PC-3 (cell line): ENCODE data around the gene CHEK1. TPM values are rescaled to one million over a fixed set of nuclear protein-coding genes. Genes with fewer than 3 reads are reported as not detected.

Experiments used
- ATAC-seq: fragments of 200-7000 bp; cut with Tn5 transposase; 2 replicates; pipeline ENCODE4 v1.9.1; 2020; ENCODE audit warnings: mild to moderate bottlenecking, moderate library complexity
- BruUV-seq: library from RNA; stranded (reverse); fragments of 400-500 nt; replicated peaks from 2 replicates; lab custom pipeline; 2021; lab: Mats Ljungman, UMichigan
- CTCF ChIA-PET: fragments of 300-600 bp; sonication (Branson Sonifier 250); formaldehyde crosslinking; loops from one replicate; lab custom pipeline; 2022; ENCODE audit warnings: antibody characterized with exemption; lab: Charles Lee
- POLR2A ChIA-PET: fragments of 300-600 bp; sonication (Branson Sonifier 250); formaldehyde crosslinking; loops from one replicate; lab custom pipeline; 2022; ENCODE audit warnings: antibody characterized with exemption; ENCODE audit not compliant: unreplicated experiment; lab: Charles Lee
- DNase-seq: peaks from one replicate; pipeline ENCODE4 v3.0.0-alpha.2; 2015
- H2AFZ ChIP-seq: fragments of 300-600 bp; sonication (generic); 2 replicates; pipeline ENCODE4 v1.6.0; 2016; ENCODE audit warnings: antibody characterized with exemption, low read length
- H3F3A ChIP-seq: fragments of 300-600 bp; sonication (generic); one replicate; pipeline ENCODE4 v1.6.0; 2017; ENCODE audit warnings: antibody characterized with exemption, low read length, control low read depth, mild to moderate bottlenecking; ENCODE audit not compliant: unreplicated experiment
- H3K27ac ChIP-seq: fragments of 300-600 bp; sonication (generic); 2 replicates; pipeline ENCODE4 v1.5.1; 2016; ENCODE audit warnings: mild to moderate bottlenecking, low read length
- H3K27me3 ChIP-seq: fragments of 300-600 bp; sonication (generic); 2 replicates; pipeline ENCODE4 v1.6.1; 2016; ENCODE audit warnings: low read length, mixed read lengths
- H3K36me3 ChIP-seq: fragments of 300-600 bp; sonication (generic); 2 replicates; pipeline ENCODE4 v1.6.1; 2016; ENCODE audit warnings: low read depth, mixed run types, low read length, mixed read lengths
- H3K4me1 ChIP-seq: fragments of 300-600 bp; sonication (generic); 2 replicates; pipeline ENCODE4 v1.5.1; 2016; ENCODE audit warnings: low read length; ENCODE audit not compliant: insufficient read depth
- H3K4me2 ChIP-seq: fragments of 300-600 bp; sonication (generic); 2 replicates; pipeline ENCODE4 v1.6.0; 2016; ENCODE audit warnings: low read length
- H3K4me3 ChIP-seq: fragments of 300-600 bp; sonication (generic); 2 replicates; pipeline ENCODE4 v1.5.1; 2016; ENCODE audit warnings: mild to moderate bottlenecking, low read length, mixed read lengths
- H3K79me2 ChIP-seq: fragments of 300-600 bp; sonication (generic); 2 replicates; pipeline ENCODE4 v1.6.1; 2017; ENCODE audit warnings: low read length, mixed read lengths
- H3K9ac ChIP-seq: fragments of 300-600 bp; sonication (generic); 2 replicates; pipeline ENCODE4 v1.6.0; 2016; ENCODE audit warnings: mild to moderate bottlenecking, low read length
- H3K9me2 ChIP-seq: fragments of 300-600 bp; sonication (generic); replicated peaks from 2 replicates; pipeline ENCODE4 v1.6.1; 2016; ENCODE audit warnings: mixed run types, low read length, mixed read lengths
- H3K9me3 ChIP-seq: fragments of 300-600 bp; sonication (generic); 2 replicates; pipeline ENCODE4 v1.6.1; 2016; ENCODE audit warnings: low read length, mixed read lengths
- H4K20me1 ChIP-seq: fragments of 300-600 bp; sonication (generic); 2 replicates; pipeline ENCODE4 v1.6.1; 2016; ENCODE audit warnings: low read length, mixed read lengths
- EZH2 ChIP-seq: fragments of 300-600 bp; sonication (generic); IDR thresholded peaks from one replicate; pipeline ENCODE4 v1.6.1; 2017; ENCODE audit warnings: antibody characterized with exemption, mild to moderate bottlenecking, low read length; ENCODE audit not compliant: unreplicated experiment
- EZH2phosphoT487 ChIP-seq: fragments of 300-600 bp; sonication (generic); IDR thresholded peaks from 2 replicates; pipeline ENCODE4 v1.6.1; 2018; ENCODE audit warnings: mild to moderate bottlenecking, antibody characterized with exemption, low read length, borderline replicate concordance
- intact Hi-C: fragments of 100-400 bp; cut with micrococcal nuclease; formaldehyde crosslinking; loops from 2 replicates; pipeline ENCODE4 v1.9.0; 2023
- total RNA-seq: library from RNA; depleted of rRNA; stranded (reverse); fragments of >200 nt; gene quantifications from 2 replicates; pipeline ENCODE4 v1.2.3, GENCODE V29; 2014
- TF ChIP-seq, protein P1 (sequence below): fragments of 300-600 bp; sonication (generic); conservative IDR thresholded peaks from 2 replicates; pipeline ENCODE4 v1.5.1; 2017; ENCODE audit warnings: antibody characterized with exemption, low read depth, mild to moderate bottlenecking, low read length

The CHEK1 gene
- total RNA-seq, 1 experiment from 2014 or later = 49.8 TPM

DNA sequence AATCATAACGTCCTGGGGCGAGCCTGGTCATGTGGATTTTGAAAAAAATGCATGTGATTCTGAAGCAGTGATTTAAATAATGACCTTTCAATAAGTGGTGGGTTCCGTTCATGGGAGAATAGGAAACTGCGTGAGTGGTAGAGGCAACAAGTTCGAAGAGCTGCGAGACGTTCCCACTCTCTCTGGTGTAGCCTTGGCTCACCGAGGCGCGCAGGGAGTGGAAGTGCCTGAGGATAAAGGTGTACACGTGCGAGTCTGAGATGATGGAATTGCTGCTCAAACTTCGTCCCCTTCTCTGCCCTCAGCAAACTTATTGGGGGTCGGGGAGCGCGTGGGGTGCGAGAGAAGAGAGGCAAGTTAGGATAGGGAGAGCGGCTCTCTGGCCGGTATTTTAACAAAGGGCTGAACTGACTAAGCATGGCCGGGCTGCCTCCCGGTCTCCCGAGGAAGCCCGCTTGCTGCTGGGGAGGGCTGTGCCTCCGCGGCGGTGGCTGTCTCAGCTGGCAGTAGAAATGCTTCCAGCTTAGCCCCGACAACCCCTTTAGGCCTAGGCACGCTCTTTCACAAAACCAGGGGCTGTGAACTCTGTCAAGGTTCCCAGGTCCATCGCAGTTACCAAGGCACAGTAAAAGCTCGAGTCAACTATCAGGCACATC, 33.2 kb upstream of the CHEK1 start:
- Histone ChIP-seq H3K36me3 (peaks cover 5% of the 10 kb centered on the region; the same call in 1 of the 2 replicates), H3K79me2 (peaks cover 53% of the 10 kb centered on the region), H3K4me3 (peak overlapping the region; percentile 76), H3K27ac (peak overlapping the region; percentile 83), H3K9me2 (no peaks in the 10 kb centered on the region), H2AFZ (peak overlapping the region; percentile 93), H3K4me2 (peak overlapping the region; percentile 87), H3K4me1 (peaks cover 28% of the 10 kb centered on the region), H3K9ac (peak overlapping the region; percentile 97), H3K27me3 (no peaks in the 10 kb centered on the region), H3K9me3 (no peaks in the 10 kb centered on the region), H3F3A (no peaks in the 10 kb centered on the region), H4K20me1 (peaks cover 7% of the 10 kb centered on the region; the same call in 1 of the 2 replicates)
- BruUV-seq = TSS peak; percentile 98
- ATAC-seq (peak; percentile 28), DNase-seq (peak; percentile 40)
- ChIA-PET CTCF (no interaction called here), POLR2A (interaction anchor here (0.6 kb wide), 1 partner anchor 395 kb away, joined by 3 read pairs; no protein-coding TSS in a partner anchor)
- TF ChIP-seq EZH2 = no peak
- no peak for TF ChIP-seq EZH2phosphoT487
- TF ChIP-seq, protein P1, sequence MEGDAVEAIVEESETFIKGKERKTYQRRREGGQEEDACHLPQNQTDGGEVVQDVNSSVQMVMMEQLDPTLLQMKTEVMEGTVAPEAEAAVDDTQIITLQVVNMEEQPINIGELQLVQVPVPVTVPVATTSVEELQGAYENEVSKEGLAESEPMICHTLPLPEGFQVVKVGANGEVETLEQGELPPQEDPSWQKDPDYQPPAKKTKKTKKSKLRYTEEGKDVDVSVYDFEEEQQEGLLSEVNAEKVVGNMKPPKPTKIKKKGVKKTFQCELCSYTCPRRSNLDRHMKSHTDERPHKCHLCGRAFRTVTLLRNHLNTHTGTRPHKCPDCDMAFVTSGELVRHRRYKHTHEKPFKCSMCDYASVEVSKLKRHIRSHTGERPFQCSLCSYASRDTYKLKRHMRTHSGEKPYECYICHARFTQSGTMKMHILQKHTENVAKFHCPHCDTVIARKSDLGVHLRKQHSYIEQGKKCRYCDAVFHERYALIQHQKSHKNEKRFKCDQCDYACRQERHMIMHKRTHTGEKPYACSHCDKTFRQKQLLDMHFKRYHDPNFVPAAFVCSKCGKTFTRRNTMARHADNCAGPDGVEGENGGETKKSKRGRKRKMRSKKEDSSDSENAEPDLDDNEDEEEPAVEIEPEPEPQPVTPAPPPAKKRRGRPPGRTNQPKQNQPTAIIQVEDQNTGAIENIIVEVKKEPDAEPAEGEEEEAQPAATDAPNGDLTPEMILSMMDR = no peak
- intact Hi-C loops = loop anchor here (1.0 to 5.0 kb wide), 3 partner anchors 22 to 301 kb away; partner anchors contain the start of genes CHEK1 and EI24

DNA sequence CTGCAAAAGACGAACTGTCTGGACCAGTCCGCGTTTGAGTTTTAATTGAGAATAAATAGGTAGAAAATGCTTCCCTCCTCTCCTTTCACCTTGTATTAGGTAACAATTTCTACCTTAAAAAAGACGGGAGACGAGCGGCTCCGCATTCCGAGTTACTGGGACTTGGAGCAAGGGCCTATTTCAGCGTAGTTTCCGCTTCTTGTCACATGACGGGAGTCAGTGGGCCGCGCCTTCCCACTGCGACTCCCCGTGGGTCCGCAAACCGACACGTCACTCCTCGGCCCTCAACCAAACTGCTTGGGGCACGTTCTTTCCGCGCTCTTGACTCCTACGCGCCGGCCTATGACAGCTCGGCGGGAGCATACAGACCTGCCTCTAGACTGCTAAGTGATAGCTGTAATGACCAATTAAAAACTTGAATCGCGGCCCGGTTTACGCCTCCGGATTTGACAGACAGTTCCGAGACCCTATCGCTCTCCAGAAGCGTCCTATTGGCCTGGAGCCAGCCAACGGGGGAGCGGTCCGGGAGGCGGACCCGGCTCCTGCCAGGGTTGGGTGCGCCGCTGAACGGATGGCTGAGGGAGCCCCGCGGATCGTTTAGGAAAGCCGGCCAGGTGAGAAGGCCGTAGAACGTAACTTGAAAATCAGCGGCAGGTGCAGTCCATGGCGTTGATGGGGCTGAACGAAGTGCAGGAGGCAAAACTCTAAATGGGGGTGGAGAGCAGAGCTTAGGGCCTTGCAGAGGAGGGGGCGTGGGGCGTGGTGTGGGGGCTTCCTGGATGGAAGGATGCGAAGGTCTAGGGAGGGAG, 32.5 kb upstream of the CHEK1 start, which contains the start of gene STT3A:
TSS of gene STT3A (plus strand) at position 548 of the 809 bp plus-strand sequence. CDS start 3,064 bp downstream, outside the sequence.
- Histone ChIP-seq H3K27me3 (no peaks in the 10 kb centered on the region), H3K27ac (peak within 1 kb of the TSS; percentile 83), H3K9ac (peak within 1 kb of the TSS; percentile 97), H4K20me1 (peaks cover 7% of the 10 kb centered on the region; the same call in 1 of the 2 replicates), H3F3A (no peaks in the 10 kb centered on the region), H3K9me3 (no peaks in the 10 kb centered on the region), H3K9me2 (no peaks in the 10 kb centered on the region), H3K36me3 (peaks cover 12% of the 10 kb centered on the region), H3K4me3 (peak within 1 kb of the TSS; percentile 76), H3K4me1 (peaks cover 28% of the 10 kb centered on the region), H2AFZ (peak within 1 kb of the TSS; percentile 93), H3K4me2 (peak within 1 kb of the TSS; percentile 95), H3K79me2 (peaks cover 60% of the 10 kb centered on the region)
- ATAC-seq = peak; percentile 93
- TF ChIP-seq EZH2phosphoT487 = no peak
- TF ChIP-seq, protein P1 = no peak
- no peak for TF ChIP-seq EZH2
- intact Hi-C loops = loop anchor here (1.0 to 5.0 kb wide), 3 partner anchors 23 to 300 kb away; partner anchors contain the start of genes CHEK1 and EI24
- POLR2A ChIA-PET = interaction anchor here (0.6 kb wide), 1 partner anchor 394 kb away, joined by 3 read pairs; no protein-coding TSS in a partner anchor
- CTCF ChIA-PET = no interaction called here
- BruUV-seq = no TSS peak
- peak; percentile 100 for DNase-seq
